GM18909 (cell line): ENCODE measurements around the gene COQ8B.

Experiments
- ATAC-seq: cut with Tn5 transposase; IDR thresholded peaks from one replicate; pipeline ENCODE4 v1.9.1; 2021; ENCODE audit warnings: mild to moderate bottlenecking; ENCODE audit not compliant: unreplicated experiment, poor library complexity

Gene COQ8B

GRCh38 chr19:40693896-40694295 is 22.8 kb downstream of the COQ8B start:
- ATAC-seq = no peak

GRCh38 chr19:40693150-40693788 is 23.4 kb downstream of the COQ8B start:
- ATAC-seq = no peak

GRCh38 chr19:40692212-40692551 is 24.5 kb downstream of the COQ8B start:
- ATAC-seq = no peak

GRCh38 chr19:40691421-40692211 is 25.1 kb downstream of the COQ8B start:
- ATAC-seq = no peak

- ATAC-seq = peak; percentile 61
Measured at GRCh38 chr19:40690693-40691420, 25.8 kb downstream of the COQ8B start.

- ATAC-seq = peak; percentile 7
Measured at GRCh38 chr19:40690050-40690692, 26.5 kb downstream of the COQ8B start, which contains the start of gene NUMBL. TSS of gene NUMBL (minus strand) at chr19:40690651. CDS start at chr19:40690483, 168 bp downstream.

GRCh38 chr19:40689339-40690049 is 27.2 kb downstream of the COQ8B start:
- no peak for ATAC-seq

- no peak for ATAC-seq
Measured at GRCh38 chr19:40688987-40689338, 27.7 kb downstream of the COQ8B start.

- no peak for ATAC-seq
Measured at GRCh38 chr19:40688309-40688708, 28.4 kb downstream of the COQ8B start.

GRCh38 chr19:40687525-40688016 is 29.1 kb downstream of the COQ8B start:
- no peak for ATAC-seq

GRCh38 chr19:40686882-40687524 is 29.7 kb downstream of the COQ8B start:
- no peak for ATAC-seq

- no peak for ATAC-seq
Measured at GRCh38 chr19:40685563-40685962, 31.1 kb downstream of the COQ8B start.

GRCh38 chr19:40685016-40685526 is 31.6 kb downstream of the COQ8B start:
- no peak for ATAC-seq

- no peak for ATAC-seq
Measured at GRCh38 chr19:40684280-40684679, 32.4 kb downstream of the COQ8B start.

GRCh38 chr19:40683437-40683836 is 33.2 kb downstream of the COQ8B start:
- no peak for ATAC-seq

- ATAC-seq = no peak
Measured at GRCh38 chr19:40682431-40682964, 34.2 kb downstream of the COQ8B start.

GRCh38 chr19:40681039-40681438 is 35.6 kb downstream of the COQ8B start:
- ATAC-seq = no peak

- no peak for ATAC-seq
Measured at GRCh38 chr19:40677156-40677555, 39.5 kb downstream of the COQ8B start.

- ATAC-seq = no peak
Measured at GRCh38 chr19:40674291-40674690, 42.4 kb downstream of the COQ8B start.
